SH-SY5Y (cell line): ENCODE data around the gene ENDOU.

ENCODE experiments used
- GATA2 ChIP-seq: IDR thresholded peaks from 2 replicates; pipeline ENCODE4 v1.6.1; 2011; ENCODE audit warnings: mild to moderate bottlenecking, low read depth, low read length
- GATA3 ChIP-seq: IDR thresholded peaks from 2 replicates; pipeline ENCODE4 v1.6.1; 2011; ENCODE audit warnings: low read depth, mild to moderate bottlenecking, low read length, moderate library complexity

GRCh38 chr12:47767216-47767724 is 42.0 kb upstream of the ENDOU start:
- TF ChIP-seq GATA3 (no peak), GATA2 (no peak)
